ENCODE results near the gene SPIC. TPM values are rescaled to one million over a fixed set of nuclear protein-coding genes. Genes with fewer than 3 reads are reported as not detected.
A peak's percentile ranks its signal among the peaks of the same experiment; 100 is the strongest.

SPIC gene
- total RNA-seq, 1 experiment from 2014 or later, result not detected

DNA sequence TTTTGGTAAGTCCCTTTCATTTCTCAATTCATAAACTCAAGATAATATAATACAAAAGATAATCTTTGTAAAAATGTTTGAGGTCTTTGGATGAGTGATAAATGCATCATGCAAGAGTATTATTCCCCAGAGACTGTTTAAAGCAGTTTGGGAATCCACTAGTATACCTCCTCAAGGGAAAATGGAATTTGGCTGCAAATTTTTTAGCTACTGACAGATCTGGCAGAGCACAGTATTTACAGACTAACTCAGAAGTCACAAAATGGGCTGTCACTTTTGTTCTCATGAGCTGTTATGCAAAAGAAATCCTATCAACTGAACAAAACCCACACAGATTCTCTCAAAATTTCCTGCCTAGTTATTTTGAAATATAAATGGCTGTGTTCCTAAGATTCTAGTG, 9.9 kb downstream of the SPIC start:
- H3K4me1 ChIP-seq (ENCODE audit: insufficient read depth, low read length), result no peaks in the 10 kb centered on the region
- H3K4me3 ChIP-seq (ENCODE audit: low read length), result no peak overlapping the region
- DNase-seq (no peak), ATAC-seq (no peak)
- no peaks in the 10 kb centered on the region for H3K79me2 ChIP-seq (ENCODE audit: low read length)
- no peak overlapping the region for H2AFZ ChIP-seq (ENCODE audit: low read length)
- H3K4me2 ChIP-seq (ENCODE audit: low read length), result no peak overlapping the region
- H3K9me3 ChIP-seq (ENCODE audit: low read length), result no peaks in the 10 kb centered on the region
- ChIA-PET CTCF (no interaction called here), POLR2A (ENCODE audit: unreplicated experiment) (no interaction called here)
- H3K9ac ChIP-seq (ENCODE audit: low read length), result no peak overlapping the region
- intact Hi-C loops (cut with micrococcal nuclease), result no loop called here
- no peaks in the 10 kb centered on the region for H3K9me2 ChIP-seq (replicated peaks; ENCODE audit: low read length)
- H3F3A ChIP-seq (ENCODE audit: low read length, unreplicated experiment), result no peaks in the 10 kb centered on the region
- H3K27ac ChIP-seq (ENCODE audit: low read length), result no peak overlapping the region
- no TSS peak for BruUV-seq (replicated peaks)
- no peaks in the 10 kb centered on the region for H3K36me3 ChIP-seq (ENCODE audit: low read depth, low read length)
- peaks cover 25% of the 10 kb centered on the region; the same call in 1 of the 2 replicates for H3K27me3 ChIP-seq (ENCODE audit: low read length)
- no peaks in the 10 kb centered on the region for H4K20me1 ChIP-seq (ENCODE audit: low read length)
- TF ChIP-seq EZH2phosphoT487 (IDR thresholded peaks at IDR 0.05; ENCODE audit: borderline replicate concordance, low read length) (no peak), EZH2 (IDR thresholded peaks at IDR 0.05; ENCODE audit: low read length, unreplicated experiment) (no peak)
- TF ChIP-seq, protein P1, sequence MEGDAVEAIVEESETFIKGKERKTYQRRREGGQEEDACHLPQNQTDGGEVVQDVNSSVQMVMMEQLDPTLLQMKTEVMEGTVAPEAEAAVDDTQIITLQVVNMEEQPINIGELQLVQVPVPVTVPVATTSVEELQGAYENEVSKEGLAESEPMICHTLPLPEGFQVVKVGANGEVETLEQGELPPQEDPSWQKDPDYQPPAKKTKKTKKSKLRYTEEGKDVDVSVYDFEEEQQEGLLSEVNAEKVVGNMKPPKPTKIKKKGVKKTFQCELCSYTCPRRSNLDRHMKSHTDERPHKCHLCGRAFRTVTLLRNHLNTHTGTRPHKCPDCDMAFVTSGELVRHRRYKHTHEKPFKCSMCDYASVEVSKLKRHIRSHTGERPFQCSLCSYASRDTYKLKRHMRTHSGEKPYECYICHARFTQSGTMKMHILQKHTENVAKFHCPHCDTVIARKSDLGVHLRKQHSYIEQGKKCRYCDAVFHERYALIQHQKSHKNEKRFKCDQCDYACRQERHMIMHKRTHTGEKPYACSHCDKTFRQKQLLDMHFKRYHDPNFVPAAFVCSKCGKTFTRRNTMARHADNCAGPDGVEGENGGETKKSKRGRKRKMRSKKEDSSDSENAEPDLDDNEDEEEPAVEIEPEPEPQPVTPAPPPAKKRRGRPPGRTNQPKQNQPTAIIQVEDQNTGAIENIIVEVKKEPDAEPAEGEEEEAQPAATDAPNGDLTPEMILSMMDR (conservative IDR thresholded peaks at IDR 0.05; ENCODE audit: low read depth, low read length), result no peak

GRCh38 chr12:101488469-101488868, 13.3 kb downstream of the SPIC start:
- H3K27me3 ChIP-seq (ENCODE audit: low read length), result peaks cover 16% of the 10 kb centered on the region; the same call in 1 of the 2 replicates
- no peaks in the 10 kb centered on the region for H3K79me2 ChIP-seq (ENCODE audit: low read length)
- ATAC-seq, result no peak
- intact Hi-C loops (cut with micrococcal nuclease), result no loop called here
- no peak overlapping the region for H3K9ac ChIP-seq (ENCODE audit: low read length)
- no peaks in the 10 kb centered on the region for H3K36me3 ChIP-seq (ENCODE audit: low read depth, low read length)
- no peak overlapping the region for H2AFZ ChIP-seq (ENCODE audit: low read length)
- DNase-seq, result no peak
- no peak for TF ChIP-seq EZH2 (IDR thresholded peaks at IDR 0.05; ENCODE audit: low read length, unreplicated experiment)
- TF ChIP-seq, protein P1 (conservative IDR thresholded peaks at IDR 0.05; ENCODE audit: low read depth, low read length), result no peak
- TF ChIP-seq EZH2phosphoT487 (IDR thresholded peaks at IDR 0.05; ENCODE audit: borderline replicate concordance, low read length), result no peak
- no peak overlapping the region for H3K4me3 ChIP-seq (ENCODE audit: low read length)
- ChIA-PET CTCF (no interaction called here), POLR2A (ENCODE audit: unreplicated experiment) (no interaction called here)
- no peaks in the 10 kb centered on the region for H3K4me1 ChIP-seq (ENCODE audit: insufficient read depth, low read length)
- H3K9me2 ChIP-seq (replicated peaks; ENCODE audit: low read length), result no peaks in the 10 kb centered on the region
- H3F3A ChIP-seq (ENCODE audit: low read length, unreplicated experiment), result no peaks in the 10 kb centered on the region
- H4K20me1 ChIP-seq (ENCODE audit: low read length), result no peaks in the 10 kb centered on the region
- H3K9me3 ChIP-seq (ENCODE audit: low read length), result no peaks in the 10 kb centered on the region
- no TSS peak for BruUV-seq (replicated peaks)
- H3K27ac ChIP-seq (ENCODE audit: low read length), result no peak overlapping the region
- H3K4me2 ChIP-seq (ENCODE audit: low read length), result no peak overlapping the region

DNA sequence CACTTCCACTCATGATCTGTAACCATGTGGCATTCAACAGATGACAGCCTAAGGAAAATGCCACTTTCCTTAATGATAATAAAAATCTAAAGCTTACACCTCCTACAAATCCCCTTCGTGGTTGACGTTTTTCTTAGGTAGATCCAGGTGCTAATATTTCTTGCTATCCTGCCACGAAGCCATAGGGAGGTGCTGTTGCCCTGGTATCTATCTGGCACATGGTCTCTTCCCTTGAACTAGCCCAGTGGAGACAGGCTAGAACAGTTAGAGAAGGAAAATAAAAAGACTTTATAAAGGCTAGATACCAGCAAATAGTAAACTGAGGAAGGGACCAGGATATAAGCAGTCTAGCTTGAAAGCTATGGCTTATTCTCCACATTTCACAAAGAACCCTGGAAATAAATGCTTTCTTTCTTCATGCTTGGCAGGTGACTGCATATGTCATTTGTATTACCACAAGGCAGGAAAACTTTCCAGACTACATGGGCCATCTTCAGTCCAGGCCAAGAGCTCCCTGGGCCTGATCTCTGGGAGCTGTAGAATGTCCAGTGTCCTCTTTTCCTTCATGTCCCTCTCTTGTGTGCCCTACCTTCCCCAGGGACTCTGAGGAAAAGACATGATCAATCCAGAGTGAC, 15.3 kb downstream of the SPIC start:
- no peak overlapping the region for H3K4me2 ChIP-seq (ENCODE audit: low read length)
- TF ChIP-seq EZH2phosphoT487 (IDR thresholded peaks at IDR 0.05; ENCODE audit: borderline replicate concordance, low read length), result no peak
- TF ChIP-seq, protein P1 (conservative IDR thresholded peaks at IDR 0.05; ENCODE audit: low read depth, low read length), result peak; percentile 74
- no peak for TF ChIP-seq EZH2 (IDR thresholded peaks at IDR 0.05; ENCODE audit: low read length, unreplicated experiment)
- POLR2A ChIA-PET (ENCODE audit: unreplicated experiment), result no interaction called here
- no peak overlapping the region for H3K4me3 ChIP-seq (ENCODE audit: low read length)
- H3K9me2 ChIP-seq (replicated peaks; ENCODE audit: low read length), result no peaks in the 10 kb centered on the region
- no peaks in the 10 kb centered on the region for H3K4me1 ChIP-seq (ENCODE audit: insufficient read depth, low read length)
- H2AFZ ChIP-seq (ENCODE audit: low read length), result no peak overlapping the region
- ATAC-seq (peak; percentile 51; the same call in 1 of the 2 replicates), DNase-seq (peak; percentile 54)
- no peak overlapping the region for H3K9ac ChIP-seq (ENCODE audit: low read length)
- H3K36me3 ChIP-seq (ENCODE audit: low read depth, low read length), result no peaks in the 10 kb centered on the region
- intact Hi-C loops (cut with micrococcal nuclease), result no loop called here
- peaks cover 28% of the 10 kb centered on the region; the same call in 1 of the 2 replicates for H3K27me3 ChIP-seq (ENCODE audit: low read length)
- no peaks in the 10 kb centered on the region for H3K79me2 ChIP-seq (ENCODE audit: low read length)
- BruUV-seq (replicated peaks), result no TSS peak
- no peaks in the 10 kb centered on the region for H4K20me1 ChIP-seq (ENCODE audit: low read length)
- CTCF ChIA-PET, result no interaction called here
- H3K27ac ChIP-seq (ENCODE audit: low read length), result no peak overlapping the region
- H3F3A ChIP-seq (ENCODE audit: low read length, unreplicated experiment), result no peaks in the 10 kb centered on the region
- no peaks in the 10 kb centered on the region for H3K9me3 ChIP-seq (ENCODE audit: low read length)
